Thyroid gland (tissue), 4 donors: Measurements from ENCODE around the gene FNBP1. TPM values are rescaled to one million over a fixed set of nuclear protein-coding genes. Genes with fewer than 3 reads are reported as not detected.

ENCODE experiments used
- DNase-seq, 2 donors: peaks; one replicate each; pipeline ENCODE4 v3.0.0-alpha.2; 2019
- H3K27ac ChIP-seq, 3 donors: fragments of 200-600 bp; sonication (generic); 1 replicate in 2 of 3; 2 replicates in 1 of 3; pipeline ENCODE4 v1.5.1; 2016 to 2019; ENCODE audit warnings: mild to moderate bottlenecking in 1 of 3, moderate library complexity in 1 of 3
- H3K27me3 ChIP-seq: fragments of 200-600 bp; sonication (generic); one replicate; pipeline ENCODE4 v1.5.1; 2019
- H3K36me3 ChIP-seq, 2 donors: fragments of 200-600 bp; sonication (generic); one replicate each; pipeline ENCODE4 v1.5.1; 2016 to 2019
- H3K4me1 ChIP-seq, 2 donors: fragments of 200-600 bp; sonication (generic); one replicate each; pipeline ENCODE4 v1.5.1; 2017 to 2019
- H3K4me3 ChIP-seq, 3 donors: fragments of 200-600 bp; sonication (generic); replicated peaks in 1 of 3; 1 replicate in 2 of 3; 2 replicates in 1 of 3; pipeline ENCODE4 v1.5.1; 2016; ENCODE audit warnings: mild to moderate bottlenecking in 1 of 3
- H3K9me3 ChIP-seq: fragments of 200-600 bp; sonication (generic); one replicate; pipeline ENCODE4 v1.5.1; 2017
- CTCF ChIP-seq, 6 experiments: fragments of 200-600 bp in 3 of 6; fragments of 450-650 bp in 3 of 6; sonication (generic) in 3 of 6; IDR thresholded peaks; one replicate each; pipeline ENCODE4 v1.5.1; 2016 to 2019; ENCODE audit warnings: antibody characterized with exemption in 6 of 6, mild to moderate bottlenecking in 2 of 6, inconsistent platforms in 1 of 6, moderate library complexity in 1 of 6
- POLR2A ChIP-seq, 2 donors: fragments of 450-650 bp; IDR thresholded peaks; one replicate each; pipeline ENCODE4 v1.6.1; 2017; ENCODE audit warnings: antibody characterized with exemption in 2 of 2, mild to moderate bottlenecking in 2 of 2, moderate library complexity in 1 of 2
- WGBS, 2 donors: methylation state at CpG; one replicate each; pipeline ENCODE4 v1.1.5; 2017; 5-methylcytosine and 5-hydroxymethylcytosine counted together
- intact Hi-C: fragments of 100-400 bp; cut with DNase I; formaldehyde crosslinking; loops from one replicate; pipeline ENCODE4 v1.15.1; 2023
- total RNA-seq, 4 donors: library from RNA; depleted of rRNA; stranded (reverse); fragments of >200 nt; gene quantifications; one replicate each; pipeline ENCODE4 v1.2.3, GENCODE V29; 2016

The FNBP1 gene
- total RNA-seq, 4 donors from 2014 or later, result 55.8 to 78.5 (median 76.0) TPM

- intact Hi-C loops, result no loop called here
- Histone ChIP-seq H3K4me1 (peaks cover 31 to 51% of the 10 kb centered on the region in 2 donors), H3K27me3 (no peaks in the 10 kb centered on the region), H3K36me3 (peaks cover 13 to 14% of the 10 kb centered on the region in 2 donors), H3K27ac (peak overlapping the region; percentile 86 to 95 (median 94)), H3K4me3 (no peak overlapping the region), H3K9me3 (no peaks in the 10 kb centered on the region)
- no peak for DNase-seq
- TF ChIP-seq POLR2A (IDR thresholded peaks at IDR 0.05) (no peak), CTCF (IDR thresholded peaks at IDR 0.05) (no peak)
- 85 to 89% methylated on average over 6 of the region's 6 CpGs for WGBS, 2 donors
Observed at GRCh38 chr9:129849901-129850300, 193.1 kb downstream of the FNBP1 start.

DNA sequence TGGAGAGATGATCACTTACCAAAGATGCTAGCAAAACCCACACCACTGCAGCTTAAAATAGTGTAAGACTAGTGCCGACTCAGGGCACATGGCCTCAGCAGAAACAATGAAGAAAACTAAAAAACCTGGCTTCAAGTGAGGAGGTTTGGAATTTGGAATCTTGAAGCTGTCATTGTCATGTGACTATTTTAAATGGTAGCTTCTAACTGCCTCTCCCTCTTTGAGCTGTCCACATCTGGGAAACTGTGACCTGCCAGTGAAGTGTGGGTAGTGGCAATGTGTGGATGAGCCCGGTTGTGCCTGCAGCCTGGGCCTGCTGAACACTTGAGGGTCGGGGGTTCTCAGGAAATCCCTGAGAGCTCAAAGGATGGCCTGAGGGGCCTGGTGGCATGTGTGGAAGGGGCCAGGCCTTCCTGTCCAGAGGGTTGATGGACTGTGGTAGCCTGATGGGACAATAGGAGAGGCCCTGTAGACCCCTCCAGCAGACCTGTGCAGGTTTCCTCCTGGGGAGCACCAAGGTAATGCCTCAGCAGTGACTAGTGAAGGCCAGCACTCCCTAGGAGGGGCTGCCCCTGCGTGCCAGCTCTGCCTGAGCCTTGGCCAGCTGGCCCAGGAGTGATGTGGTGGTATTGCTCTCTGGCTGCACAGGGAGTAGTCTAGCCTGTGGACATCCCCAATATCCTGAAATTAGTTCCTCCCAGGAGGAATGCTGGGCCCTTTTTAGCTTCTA, 194.1 kb downstream of the FNBP1 start:
- intact Hi-C loops, result no loop called here
- DNase-seq, result no peak
- H3K27ac ChIP-seq, result peak overlapping the region; percentile 86 to 95 (median 94)
- no peaks in the 10 kb centered on the region for H3K9me3 ChIP-seq
- TF ChIP-seq POLR2A (IDR thresholded peaks at IDR 0.05), result no peak
- no peak for TF ChIP-seq CTCF (IDR thresholded peaks at IDR 0.05)
- H3K4me1 ChIP-seq, result peaks cover 38 to 54% of the 10 kb centered on the region in 2 donors
- 51 to 82% methylated on average over 3 of the region's 4 CpGs for WGBS, 2 donors
- no peaks in the 10 kb centered on the region for H3K27me3 ChIP-seq
- no peak overlapping the region for H3K4me3 ChIP-seq
- peaks cover 13 to 14% of the 10 kb centered on the region in 2 donors for H3K36me3 ChIP-seq

DNA sequence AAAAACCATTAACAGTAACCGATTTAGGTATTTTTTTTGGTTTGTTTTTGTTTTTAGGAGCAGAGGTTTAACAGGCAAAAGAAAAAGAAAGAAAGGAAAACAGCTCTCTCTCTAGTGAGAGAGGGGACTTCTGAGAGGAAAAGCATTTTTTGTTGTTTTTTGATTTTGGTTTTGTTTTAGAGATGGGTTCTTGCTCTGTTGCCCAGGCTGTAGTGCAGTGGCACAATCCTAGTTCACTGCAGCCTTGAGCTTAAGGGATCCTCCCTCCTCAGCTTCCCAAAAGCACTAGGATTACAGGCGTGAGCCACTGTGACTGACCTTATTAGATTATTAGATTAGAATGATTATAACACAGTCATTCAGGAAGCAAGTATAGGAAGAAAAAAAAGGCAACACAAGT, 197.6 kb downstream of the FNBP1 start:
- no peaks in the 10 kb centered on the region for H3K9me3 ChIP-seq
- H3K27me3 ChIP-seq, result no peaks in the 10 kb centered on the region
- WGBS, 2 donors, result 47 to 51% methylated on average over 2 of the region's 2 CpGs
- peak overlapping the region; percentile 47 to 64 (median 63) for H3K27ac ChIP-seq
- no peak for TF ChIP-seq CTCF (IDR thresholded peaks at IDR 0.05)
- no peak for TF ChIP-seq POLR2A (IDR thresholded peaks at IDR 0.05)
- H3K4me1 ChIP-seq, result peaks cover 20 to 25% of the 10 kb centered on the region in 2 donors
- H3K4me3 ChIP-seq, result no peak overlapping the region
- no peak for DNase-seq
- H3K36me3 ChIP-seq, result no peaks in the 10 kb centered on the region
- intact Hi-C loops, result no loop called here

GRCh38 chr9:129841071-129841470, 201.9 kb downstream of the FNBP1 start:
- WGBS, 2 donors, result 83 to 85% methylated on average over 4 of the region's 4 CpGs
- Histone ChIP-seq H3K4me1 (peaks cover 27 to 47% of the 10 kb centered on the region in 2 donors), H3K27ac (no peak overlapping the region), H3K36me3 (no peaks in the 10 kb centered on the region), H3K27me3 (no peaks in the 10 kb centered on the region), H3K9me3 (no peaks in the 10 kb centered on the region), H3K4me3 (no peak overlapping the region)
- intact Hi-C loops, result no loop called here
- DNase-seq, result no peak
- TF ChIP-seq POLR2A (IDR thresholded peaks at IDR 0.05) (no peak), CTCF (IDR thresholded peaks at IDR 0.05) (no peak)

DNA sequence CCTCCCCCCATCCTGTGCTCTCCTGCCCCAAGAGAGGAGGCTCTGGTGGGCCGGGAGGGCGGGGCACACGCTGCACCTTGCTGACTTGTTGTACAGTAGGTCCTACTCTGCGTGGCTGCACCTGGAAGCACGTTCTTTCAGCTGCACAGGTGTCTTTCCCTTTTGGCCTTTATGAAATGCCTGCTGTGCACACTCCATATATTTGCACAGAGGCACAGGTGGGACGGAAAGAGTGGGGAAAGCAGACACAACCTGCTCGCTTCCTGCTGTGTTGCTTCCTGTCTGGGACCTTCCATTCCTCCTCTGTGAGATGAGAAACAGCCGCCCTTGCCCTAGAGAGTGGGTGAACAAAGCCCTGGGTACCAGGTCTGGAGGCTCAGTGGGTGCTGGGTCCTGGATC, 203.0 kb downstream of the FNBP1 start:
- H3K9me3 ChIP-seq, result no peaks in the 10 kb centered on the region
- TF ChIP-seq POLR2A (IDR thresholded peaks at IDR 0.05), result no peak
- TF ChIP-seq CTCF (IDR thresholded peaks at IDR 0.05), result no peak
- DNase-seq, result no peak
- intact Hi-C loops, result no loop called here
- H3K27me3 ChIP-seq, result no peaks in the 10 kb centered on the region
- H3K4me3 ChIP-seq, result no peak overlapping the region
- H3K36me3 ChIP-seq, result no peaks in the 10 kb centered on the region
- peak overlapping the region in 1 of 3 donors; percentile 21 for H3K27ac ChIP-seq
- H3K4me1 ChIP-seq, result peaks cover 23 to 40% of the 10 kb centered on the region in 2 donors
- WGBS, 2 donors, result 62 to 90% methylated on average over 3 to 8 of the region's 8 CpGs
